NCI-H1048 (cell line): ENCODE results near the gene ZNF17.
"Not testable (repeated sequence)": the region's sequence is repeated elsewhere in the genome, so short reads cannot be mapped to it uniquely, and the experiment has no call there.

Source experiments
- DNase-seq: peaks from one replicate; lab custom pipeline; 2025; lab: John Stamatoyannopoulos, UW

Gene ZNF17

DNA sequence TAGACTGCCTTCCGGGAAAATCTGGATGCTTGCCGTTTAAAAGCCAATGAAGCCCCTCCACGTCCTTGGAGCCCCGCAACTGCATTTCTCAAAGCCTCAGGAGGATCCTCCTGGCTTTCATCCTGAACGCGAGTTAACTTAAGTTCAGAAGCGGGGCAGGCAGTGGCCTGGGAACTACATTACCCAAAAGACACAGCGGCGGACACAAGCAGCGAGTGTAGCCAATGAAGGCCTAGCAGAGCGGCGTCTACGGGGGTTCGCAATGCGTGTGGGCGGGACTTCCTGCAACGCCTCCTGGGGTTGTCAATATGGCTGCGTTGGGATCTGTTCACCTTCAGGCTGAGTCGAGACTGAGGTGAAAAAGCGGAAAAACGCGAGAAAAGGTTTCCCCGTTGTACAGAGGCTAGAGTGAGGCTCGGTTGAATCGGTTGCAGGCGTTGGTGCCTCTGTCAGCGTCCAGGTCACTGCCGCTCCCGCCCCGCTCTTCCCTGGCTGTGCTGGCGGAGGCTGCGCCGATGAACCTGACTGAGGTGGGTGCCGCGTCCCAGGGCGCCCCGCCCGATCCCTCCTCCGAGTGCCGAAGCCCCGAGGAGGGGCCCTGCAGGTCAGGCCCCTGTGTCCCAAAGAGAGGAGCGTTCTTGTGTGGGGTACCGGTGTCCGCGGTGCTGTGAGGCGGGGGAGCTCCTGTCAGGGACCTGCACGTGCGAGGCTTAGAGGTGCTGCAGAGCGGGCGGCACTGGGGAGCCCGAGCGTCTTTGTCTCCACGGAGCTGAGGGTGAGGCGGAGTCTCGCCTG lies at the start of gene ZNF17:
ZNF17 (plus strand) TSS at position 285 of the 795 bp plus-strand sequence. CDS start 2,455 bp downstream, outside the sequence.
- peak; percentile 67 for DNase-seq

DNA sequence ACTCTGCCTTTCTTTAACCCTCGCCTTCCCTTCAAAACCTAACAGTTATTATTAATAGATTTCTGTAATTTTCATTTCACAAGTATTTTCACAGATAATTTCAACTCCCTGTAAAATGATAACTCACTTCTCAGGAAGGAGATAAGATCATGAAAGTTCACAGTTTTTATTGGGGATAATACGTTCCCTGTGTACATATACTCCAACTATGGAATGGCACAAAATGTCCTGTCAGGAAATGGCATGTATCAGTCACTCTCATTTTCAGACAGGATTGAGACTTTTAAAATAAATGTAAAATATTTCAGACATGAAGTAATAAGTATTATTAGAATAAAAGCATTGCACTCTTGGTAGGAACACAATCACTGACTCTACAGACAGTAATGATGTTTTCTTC lies 48.5 kb upstream of the ZNF17 start:
- no peak for DNase-seq

DNA sequence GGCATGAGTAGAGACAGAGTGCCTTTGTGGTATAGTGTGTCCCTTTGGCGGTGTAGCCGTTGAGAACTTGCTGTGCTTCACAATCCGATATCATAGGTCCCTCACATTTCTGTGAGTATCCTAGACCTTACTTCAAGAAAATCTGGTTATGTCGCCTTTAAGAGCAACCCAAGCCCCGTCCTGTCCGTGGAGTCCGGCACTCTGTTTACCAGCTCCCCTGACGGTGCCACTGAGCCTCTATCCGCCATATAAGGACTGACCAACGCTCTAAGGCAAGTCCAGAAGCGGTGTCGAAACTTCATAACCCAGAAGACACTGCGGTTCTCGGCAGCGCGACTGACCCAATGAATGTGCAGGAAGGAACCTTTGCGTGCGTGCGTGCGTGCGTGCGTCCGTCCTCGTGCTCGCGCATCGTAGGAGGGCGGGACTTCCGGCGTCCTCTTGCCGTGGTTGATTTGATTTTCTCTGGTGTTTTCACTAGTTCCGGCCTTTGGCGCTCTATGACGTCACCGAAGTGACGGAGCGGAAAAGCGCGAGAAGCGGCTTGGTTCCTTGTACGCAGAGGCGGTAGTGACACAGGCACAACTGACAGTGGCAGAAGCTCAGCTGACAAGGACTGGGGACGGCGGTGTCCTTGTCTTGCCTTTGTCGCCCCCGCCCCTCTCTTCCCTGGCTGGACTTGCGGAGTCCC lies 47.8 kb upstream of the ZNF17 start, which contains the start of the genes TRAPPC2B and ZNF547:
TRAPPC2B (plus strand) TSS at position 555 of the 691 bp plus-strand sequence. CDS start 1,283 bp downstream, outside the sequence.
ZNF547 (plus strand) TSS at position 555 of the 691 bp plus-strand sequence. CDS start 5,005 bp downstream, outside the sequence.
- DNase-seq = peak; percentile 96

DNA sequence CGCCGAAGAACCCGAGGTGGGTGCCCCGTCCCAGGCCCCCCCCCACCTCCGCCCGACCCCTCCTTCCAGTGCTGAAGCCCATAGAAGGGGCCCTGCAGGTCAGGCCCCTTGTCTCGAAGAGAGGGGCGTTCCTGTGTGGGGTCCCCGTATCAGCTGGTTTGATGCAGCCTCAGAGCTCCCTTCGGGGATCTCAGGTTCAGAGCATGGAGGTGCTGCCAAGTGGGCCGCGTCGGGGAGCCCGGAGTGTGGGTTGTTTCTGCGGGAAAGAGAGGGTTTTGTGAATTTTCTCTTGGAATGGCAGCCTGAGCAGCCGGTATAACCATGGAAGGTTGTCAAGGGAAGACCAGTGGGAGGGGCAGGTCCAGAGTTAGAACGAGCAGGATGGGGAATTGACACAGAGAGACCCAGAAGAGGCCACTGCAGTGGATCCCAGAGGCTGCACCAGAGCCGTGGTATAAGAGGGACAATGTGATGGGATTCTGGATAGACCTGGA lies 47.2 kb upstream of the ZNF17 start:
- no peak for DNase-seq

DNA sequence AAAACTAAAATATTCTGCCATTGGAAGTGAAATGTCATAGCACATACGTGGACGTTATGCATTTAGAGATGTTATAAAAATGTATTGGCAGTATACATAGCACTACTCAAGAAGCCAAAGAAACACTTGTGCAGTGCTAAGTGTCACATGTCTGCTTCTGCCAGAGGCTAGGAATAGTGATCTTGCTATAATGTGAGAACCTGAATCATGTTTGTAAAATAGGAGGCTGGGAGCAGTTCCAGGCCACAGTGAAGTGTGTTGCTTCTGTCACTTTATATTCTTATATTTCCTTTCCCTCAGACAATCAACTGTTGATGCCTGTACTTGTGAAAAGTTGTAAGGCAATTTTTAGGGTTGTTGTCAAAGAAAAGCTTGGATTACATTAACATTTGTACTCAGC lies 44.2 kb upstream of the ZNF17 start:
- no peak for DNase-seq

DNA sequence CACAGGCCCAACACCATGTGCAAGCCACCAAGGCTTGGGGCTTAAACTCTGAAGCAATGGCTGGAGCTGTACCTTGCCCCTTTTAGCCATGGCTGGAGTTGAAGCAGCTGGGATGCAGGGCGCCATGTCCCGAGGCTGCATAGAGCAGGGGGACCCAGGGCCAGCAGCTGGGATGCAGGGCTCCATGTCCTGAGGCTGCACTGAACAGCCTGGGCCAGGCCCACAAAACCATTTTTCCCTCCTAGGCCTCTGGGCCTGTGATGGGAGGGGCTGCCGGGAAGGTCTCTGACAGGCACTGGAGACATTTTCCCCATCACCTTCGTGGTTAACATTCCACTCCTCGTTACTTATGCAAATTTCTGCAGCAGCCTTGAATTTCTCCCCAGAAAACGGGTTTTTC lies 36.8 kb upstream of the ZNF17 start:
- DNase-seq = no peak

DNA sequence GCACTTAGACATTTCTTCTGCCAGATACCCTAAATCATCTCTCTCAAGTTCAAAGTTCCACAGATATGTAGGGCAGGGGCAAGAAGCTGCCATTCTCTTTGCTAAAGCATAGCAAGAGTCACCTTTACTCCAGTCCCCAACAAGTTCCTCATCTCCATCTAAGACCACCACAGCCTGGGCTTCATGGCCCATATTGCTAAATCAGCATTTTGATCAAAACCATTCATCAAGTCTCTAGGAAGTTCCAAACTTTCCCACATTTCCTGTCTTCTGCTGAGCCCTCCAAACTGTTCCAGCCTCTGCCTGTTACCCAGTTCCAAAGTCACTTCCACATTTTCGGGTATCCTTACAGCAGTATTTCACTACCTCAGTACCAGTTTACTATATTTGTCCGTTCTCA lies 36.3 kb upstream of the ZNF17 start:
- DNase-seq = not testable (repeated sequence)

DNA sequence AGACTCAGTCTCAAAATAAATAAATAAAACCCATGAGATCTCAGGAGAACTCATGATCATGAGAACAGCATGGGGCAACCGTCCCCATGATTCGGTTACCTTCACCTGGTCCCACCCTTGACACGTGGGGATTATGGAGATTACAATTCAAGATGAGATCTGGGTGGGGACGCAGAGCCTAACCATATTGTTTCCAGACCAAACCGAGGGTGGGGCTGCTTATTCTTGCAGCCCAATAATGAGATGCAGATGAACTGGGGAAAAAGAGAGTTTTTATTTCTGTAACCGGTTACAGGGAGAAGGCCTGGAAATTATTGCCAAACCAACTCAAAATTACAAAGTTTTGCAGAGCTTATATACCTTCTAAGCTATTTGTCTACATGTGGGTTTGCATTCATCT lies 34.8 kb upstream of the ZNF17 start:
- DNase-seq = no peak

DNA sequence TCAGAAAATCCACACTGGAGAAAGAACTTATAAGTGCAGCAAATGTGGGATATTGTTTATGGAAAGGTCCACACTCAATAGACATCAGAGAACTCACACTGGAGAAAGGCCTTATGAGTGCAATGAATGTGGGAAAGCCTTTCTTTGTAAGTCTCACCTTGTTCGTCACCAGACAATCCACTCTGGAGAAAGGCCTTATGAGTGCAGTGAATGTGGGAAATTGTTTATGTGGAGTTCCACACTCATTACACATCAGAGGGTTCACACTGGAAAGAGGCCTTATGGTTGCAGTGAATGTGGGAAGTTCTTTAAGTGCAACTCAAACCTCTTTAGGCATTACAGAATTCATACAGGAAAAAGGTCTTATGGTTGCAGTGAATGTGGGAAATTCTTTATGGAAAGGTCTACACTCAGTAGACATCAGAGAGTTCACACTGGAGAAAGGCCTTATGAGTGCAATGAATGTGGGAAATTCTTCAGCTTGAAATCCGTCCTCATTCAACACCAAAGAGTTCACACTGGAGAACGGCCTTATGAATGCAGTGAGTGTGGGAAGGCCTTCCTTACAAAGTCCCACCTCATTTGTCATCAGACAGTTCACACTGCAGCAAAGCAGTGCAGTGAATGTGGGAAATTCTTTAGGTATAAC lies 33.3 kb upstream of the ZNF17 start:
- no peak for DNase-seq

DNA sequence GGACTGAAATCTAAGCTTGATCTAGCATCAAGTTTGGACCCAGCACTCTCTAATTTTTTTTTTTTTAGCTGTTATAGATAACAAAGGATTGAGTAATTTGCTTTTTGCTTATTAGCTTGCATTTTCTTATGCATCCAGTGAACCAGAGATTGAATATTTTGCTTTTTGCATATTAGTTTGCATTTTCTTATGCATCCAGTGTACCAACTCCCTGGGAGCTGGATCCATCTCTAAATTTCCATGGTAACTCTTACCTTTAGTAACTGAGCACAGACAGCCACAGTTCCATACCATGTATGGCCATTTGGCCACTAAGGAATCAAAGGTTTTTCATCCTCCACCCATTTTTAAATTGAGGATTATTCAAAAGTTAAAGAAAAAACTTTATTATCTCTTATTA lies 30.0 kb upstream of the ZNF17 start:
- DNase-seq = no peak

DNA sequence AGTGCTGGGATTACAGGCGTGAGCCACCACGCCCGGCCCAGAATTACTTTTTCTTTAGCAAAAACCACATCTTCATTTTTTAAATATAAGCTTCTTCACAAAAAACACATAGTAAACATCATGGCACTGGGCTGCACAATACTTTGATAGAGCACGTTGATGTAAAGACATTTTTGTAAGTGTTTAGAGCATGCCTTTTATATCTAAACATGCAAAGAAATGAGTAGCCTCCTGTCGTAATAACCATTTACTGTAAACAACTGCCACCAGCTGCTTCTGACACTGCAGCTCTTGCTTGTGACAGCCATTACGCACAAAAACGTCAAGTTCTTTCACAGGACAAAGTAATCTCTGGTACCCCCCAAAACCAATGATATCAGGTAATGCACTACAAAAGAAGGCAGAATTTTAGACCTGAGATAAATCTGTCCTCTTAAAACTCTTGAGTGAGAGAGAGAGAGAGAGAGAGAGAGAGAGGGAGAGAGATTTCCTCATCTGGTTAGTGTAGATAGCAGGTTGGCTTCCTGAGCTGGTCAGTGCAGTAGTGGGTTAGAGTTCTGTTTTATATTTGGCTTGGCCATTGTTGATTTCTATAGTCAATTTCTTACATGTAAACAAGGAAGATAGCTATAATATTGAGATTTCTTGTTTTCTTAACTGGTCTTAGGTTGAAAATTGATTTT lies 28.0 kb upstream of the ZNF17 start:
- no peak for DNase-seq

DNA sequence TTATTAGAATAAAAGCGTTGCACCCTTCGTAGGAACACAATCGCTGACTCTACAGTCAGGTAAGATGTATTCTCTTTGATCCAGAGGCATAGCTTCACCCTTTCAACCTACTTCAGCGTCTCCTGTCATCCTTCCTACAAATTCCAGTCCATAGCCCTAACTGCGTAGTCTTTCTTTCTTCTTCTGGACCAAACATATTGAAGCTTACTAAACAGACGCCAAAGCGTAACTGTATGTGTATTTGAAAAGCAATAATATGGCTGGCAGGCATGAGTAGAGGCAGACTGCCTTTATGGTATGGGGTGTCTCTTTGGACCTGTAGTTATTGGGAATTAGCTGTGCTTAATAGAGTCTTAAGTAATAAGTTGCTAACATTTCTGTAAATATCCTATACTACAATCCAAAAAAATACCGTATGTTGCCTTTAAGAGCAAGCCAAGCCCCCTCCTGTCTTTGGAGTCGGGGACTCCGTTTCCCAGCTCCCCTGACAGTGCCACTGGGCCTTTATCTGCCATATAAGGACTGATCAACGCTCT lies 21.7 kb upstream of the ZNF17 start:
- DNase-seq = no peak

DNA sequence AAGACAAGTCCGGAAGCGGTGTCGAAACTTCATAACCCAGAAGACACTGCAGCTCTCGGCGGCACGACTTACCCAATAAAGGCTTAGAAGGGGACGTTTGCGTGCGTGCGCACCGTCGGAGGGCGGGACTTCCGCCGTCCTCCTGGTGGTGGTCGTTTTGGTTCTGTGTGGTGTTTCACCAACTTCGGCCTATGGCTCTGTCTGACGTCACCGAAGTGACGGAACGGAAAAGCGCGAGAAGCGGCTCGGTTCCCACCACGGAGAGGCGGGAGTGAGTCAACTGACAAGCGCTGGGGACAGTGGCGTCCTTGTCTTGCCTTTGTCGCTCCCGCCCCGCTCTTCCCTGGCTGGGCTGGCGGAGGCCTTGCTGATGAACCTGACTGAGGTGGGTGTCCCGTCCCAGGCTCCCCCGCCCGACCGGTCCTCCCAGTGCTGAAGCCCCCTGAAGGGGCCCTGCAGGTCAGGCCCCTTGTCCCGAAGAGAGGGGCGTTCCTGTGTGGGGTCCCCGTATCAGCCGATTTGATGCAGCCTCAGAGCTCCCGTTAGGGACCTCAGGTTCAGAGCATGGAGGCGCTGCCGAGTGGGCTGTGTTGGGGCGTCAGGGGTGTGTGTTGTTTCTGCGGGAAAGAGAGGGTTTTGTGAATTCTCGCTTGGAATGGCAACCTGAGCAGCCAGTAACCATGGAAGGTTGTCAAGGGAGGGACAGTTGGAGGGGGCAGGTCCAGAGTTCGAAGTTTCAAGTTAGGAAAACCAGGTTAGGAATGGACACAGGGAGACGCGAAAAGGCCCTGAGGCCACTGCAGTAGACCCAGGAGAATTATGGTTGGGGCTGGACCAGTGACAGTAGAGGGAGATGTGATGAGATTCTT lies 21.0 kb upstream of the ZNF17 start, which contains the start of gene ZNF548:
ZNF548 (plus strand) TSS at position 125 of the 869 bp plus-strand sequence; CDS start at position 371, 246 bp downstream.
- peak; percentile 98 for DNase-seq

DNA sequence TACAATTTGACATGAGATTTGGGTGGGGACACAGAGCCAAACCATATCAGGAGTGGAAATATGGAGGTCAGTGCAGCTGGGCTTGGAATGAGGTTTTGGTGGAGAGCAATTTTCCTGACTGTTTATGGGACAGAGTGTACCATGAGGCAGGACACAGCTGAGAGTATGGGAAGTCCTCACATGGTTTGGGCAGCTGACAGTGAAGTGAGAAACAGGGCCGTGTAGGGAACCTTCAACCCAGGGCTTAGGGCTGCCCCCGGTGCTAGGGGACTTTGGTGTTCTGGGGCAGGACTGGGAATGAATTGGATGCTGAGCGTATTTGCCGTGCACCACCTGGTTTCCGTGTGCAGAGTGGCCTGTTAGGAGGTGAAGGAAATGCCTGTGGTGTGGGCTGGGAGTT lies 15.3 kb upstream of the ZNF17 start:
- no peak for DNase-seq

DNA sequence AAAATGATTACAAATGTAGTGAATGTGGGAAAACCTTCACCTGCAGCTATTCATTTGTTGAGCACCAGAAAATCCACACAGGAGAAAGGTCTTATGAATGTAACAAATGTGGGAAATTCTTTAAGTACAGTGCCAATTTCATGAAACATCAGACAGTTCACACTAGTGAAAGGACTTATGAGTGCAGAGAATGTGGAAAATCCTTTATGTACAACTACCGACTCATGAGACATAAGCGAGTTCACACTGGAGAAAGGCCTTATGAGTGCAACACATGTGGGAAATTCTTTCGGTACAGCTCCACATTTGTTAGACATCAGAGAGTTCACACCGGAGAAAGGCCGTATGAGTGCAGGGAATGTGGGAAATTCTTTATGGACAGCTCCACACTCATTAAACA lies 12.1 kb upstream of the ZNF17 start:
- no peak for DNase-seq

DNA sequence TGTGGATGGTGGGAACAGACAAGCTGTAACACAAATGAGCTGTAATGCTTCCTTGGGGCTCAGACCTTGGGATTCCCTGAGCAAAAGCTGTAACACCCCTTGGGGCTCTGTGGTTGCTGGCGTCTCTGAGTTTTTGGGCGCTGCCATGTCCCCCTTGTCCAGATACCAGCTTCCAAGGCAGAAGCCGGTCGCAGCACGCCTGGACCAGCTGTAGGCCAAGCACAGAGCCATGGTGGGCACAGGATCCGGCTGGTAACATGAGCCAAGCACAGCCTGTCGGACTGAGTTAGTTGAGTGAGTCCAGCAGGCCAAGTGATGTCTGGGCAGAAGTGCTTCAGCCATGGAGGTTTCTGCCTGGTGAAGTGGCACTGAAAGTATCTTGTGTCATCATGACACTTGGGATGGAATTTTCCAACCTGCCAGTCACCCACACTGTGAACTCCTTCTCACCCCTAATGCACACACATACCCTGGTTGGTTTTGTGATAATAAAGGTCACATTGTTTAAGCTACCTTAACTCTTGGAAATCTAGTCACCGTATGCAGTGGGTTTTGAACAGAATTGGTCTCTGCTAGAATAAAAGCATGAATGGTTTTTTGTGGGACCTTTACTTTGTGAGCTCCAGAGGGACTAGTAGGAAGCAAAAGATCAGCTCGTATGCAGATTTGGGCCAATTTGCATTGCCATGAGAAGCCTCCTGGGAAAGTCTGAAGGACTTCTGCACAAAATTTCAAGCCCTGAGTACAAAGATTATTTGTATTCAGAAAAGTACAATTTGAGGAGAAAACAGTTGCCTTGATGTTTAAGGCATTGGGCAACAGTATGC lies 7.0 kb upstream of the ZNF17 start:
- no peak for DNase-seq

DNA sequence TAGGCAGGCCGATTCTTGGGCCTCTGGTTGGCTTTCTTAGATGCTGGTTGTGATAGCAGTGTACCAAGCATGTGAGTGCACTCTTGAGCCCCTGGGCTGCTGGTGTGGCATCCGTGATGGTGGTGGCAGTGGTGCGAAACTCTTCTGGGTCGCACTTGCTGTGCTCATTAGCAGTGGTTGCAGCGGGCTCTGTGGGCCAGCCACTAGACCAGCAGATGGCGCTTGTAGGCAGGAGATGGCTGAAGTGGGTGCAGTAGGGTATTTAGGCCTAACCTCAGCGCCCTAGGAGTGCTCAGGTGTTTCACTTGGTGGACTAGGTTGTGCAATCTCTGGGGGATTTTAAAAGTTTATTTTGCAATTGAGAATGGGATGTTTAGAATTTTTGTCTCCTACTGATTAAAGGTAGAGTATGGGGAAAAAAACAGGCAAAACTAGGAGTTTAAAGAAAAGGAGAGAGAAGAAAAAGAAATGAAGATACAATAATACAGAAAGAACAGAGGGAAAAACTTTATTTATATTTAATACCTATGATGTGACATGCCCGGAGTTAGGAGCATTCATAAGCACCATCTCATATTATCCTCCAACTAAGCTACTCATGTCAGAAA lies 4.3 kb upstream of the ZNF17 start:
- peak; percentile 36 for DNase-seq

DNA sequence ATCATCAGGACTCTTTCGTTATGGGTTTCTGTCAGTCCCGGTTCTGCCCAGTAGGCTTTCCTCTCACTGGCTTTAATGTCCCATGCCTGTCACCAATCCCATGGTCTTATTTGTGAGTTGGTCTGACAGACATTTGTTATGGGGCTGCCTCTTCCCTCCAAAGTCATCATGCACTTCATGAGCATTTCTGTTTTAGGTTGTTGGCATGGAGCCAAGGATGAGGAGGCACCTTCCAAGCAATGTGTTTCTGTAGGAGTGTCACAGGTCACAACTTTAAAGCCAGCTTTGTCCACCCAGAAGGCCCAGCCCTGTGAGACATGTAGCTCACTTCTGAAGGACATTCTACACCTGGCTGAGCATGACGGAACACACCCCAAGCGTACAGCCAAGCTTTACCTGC lies 8.5 kb downstream of the ZNF17 start:
- no peak for DNase-seq

DNA sequence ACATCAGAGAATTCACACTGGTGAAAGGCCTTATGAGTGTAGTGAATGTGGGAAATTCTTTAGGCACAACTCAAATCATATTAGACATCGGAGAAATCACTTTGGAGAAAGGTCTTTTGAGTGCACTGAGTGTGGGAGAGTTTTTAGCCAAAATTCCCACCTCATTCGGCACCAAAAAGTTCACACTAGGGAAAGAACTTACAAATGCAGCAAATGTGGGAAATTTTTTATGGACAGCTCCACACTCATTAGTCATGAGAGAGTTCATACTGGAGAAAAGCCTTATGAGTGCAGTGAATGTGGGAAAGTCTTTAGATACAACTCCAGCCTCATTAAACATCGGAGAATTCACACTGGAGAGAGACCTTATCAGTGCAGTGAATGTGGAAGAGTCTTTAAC lies 10.1 kb downstream of the ZNF17 start:
- DNase-seq = no peak
